Measurements from ENCODE around the gene COL25A1.
"Not testable (repeated sequence)": the region's sequence is repeated elsewhere in the genome, so short reads cannot be mapped to it uniquely, and the experiment has no call there.

The COL25A1 gene

DNA sequence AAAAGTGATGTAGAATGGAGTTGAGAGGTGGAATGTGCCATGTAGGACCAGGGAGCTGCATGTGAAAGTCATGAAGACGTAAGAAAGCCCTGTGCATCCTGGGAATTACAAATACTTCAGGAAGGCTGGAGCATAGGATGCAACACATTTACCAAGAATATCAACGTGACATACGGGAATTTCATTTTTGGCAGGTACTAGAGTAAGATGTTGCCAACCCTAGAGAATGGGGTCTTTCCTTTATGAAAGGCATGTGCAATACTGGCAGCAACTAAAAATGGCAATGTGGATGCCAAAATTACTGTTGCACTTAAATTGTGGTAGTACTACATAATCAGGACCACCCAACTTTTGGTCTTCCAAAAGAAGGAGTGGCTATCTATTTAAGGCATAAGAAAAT, 188.0 kb downstream of the COL25A1 start:
- CTCF ChIA-PET, result no interaction called here
- POLR2A ChIA-PET, result no interaction called here
- DNase-seq (ENCODE audit: extremely low spot score), result no peak
- no peak for TF ChIP-seq FOXA1 (IDR thresholded peaks at IDR 0.05)
- no peak for TF ChIP-seq FOXM1 (IDR thresholded peaks at IDR 0.05; ENCODE audit: borderline replicate concordance)
- TF ChIP-seq ARNT (IDR thresholded peaks at IDR 0.05), result no peak
- no peak for TF ChIP-seq BHLHE40 (IDR thresholded peaks at IDR 0.05; ENCODE audit: borderline replicate concordance)
- TF ChIP-seq FOXK2 (IDR thresholded peaks at IDR 0.05), result no peak
- TF ChIP-seq L3MBTL2 (conservative IDR thresholded peaks at IDR 0.05), result no peak
- TF ChIP-seq CTBP1 (IDR thresholded peaks at IDR 0.05; ENCODE audit: borderline replicate concordance), result no peak
- no peak for TF ChIP-seq ZNF384 (IDR thresholded peaks at IDR 0.05)
- TF ChIP-seq LEF1 (IDR thresholded peaks at IDR 0.05; ENCODE audit: borderline replicate concordance), result no peak
- TF ChIP-seq SUZ12 (IDR thresholded peaks at IDR 0.05), result no peak
- TF ChIP-seq HDGF (IDR thresholded peaks at IDR 0.05; ENCODE audit: borderline replicate concordance), result no peak
- no peak for TF ChIP-seq SP1 (IDR thresholded peaks at IDR 0.05)

GRCh38 chr4:109113521-109113920, 188.9 kb downstream of the COL25A1 start:
- no peak for DNase-seq (ENCODE audit: extremely low spot score)
- ChIA-PET CTCF (no interaction called here), POLR2A (no interaction called here)
- TF ChIP-seq LEF1 (IDR thresholded peaks at IDR 0.05; ENCODE audit: borderline replicate concordance), result no peak
- no peak for TF ChIP-seq BHLHE40 (IDR thresholded peaks at IDR 0.05; ENCODE audit: borderline replicate concordance)
- no peak for TF ChIP-seq CTBP1 (IDR thresholded peaks at IDR 0.05; ENCODE audit: borderline replicate concordance)
- no peak for TF ChIP-seq FOXK2 (IDR thresholded peaks at IDR 0.05)
- no peak for TF ChIP-seq ZNF384 (IDR thresholded peaks at IDR 0.05)
- TF ChIP-seq TARDBP (IDR thresholded peaks at IDR 0.05), result no peak
- no peak for TF ChIP-seq FOXA1 (IDR thresholded peaks at IDR 0.05)
- no peak for TF ChIP-seq HDGF (IDR thresholded peaks at IDR 0.05; ENCODE audit: borderline replicate concordance)
- no peak for TF ChIP-seq NFRKB (IDR thresholded peaks at IDR 0.05)
- no peak for TF ChIP-seq FOXM1 (IDR thresholded peaks at IDR 0.05; ENCODE audit: borderline replicate concordance)

- ChIA-PET CTCF (no interaction called here), POLR2A (no interaction called here)
- DNase-seq (ENCODE audit: extremely low spot score), result no peak
- TF ChIP-seq FOXM1 (IDR thresholded peaks at IDR 0.05; ENCODE audit: borderline replicate concordance) (no peak), ELF4 (IDR thresholded peaks at IDR 0.05) (no peak), ZNF384 (IDR thresholded peaks at IDR 0.05) (no peak), TARDBP (IDR thresholded peaks at IDR 0.05) (no peak), CTBP1 (IDR thresholded peaks at IDR 0.05; ENCODE audit: borderline replicate concordance) (no peak), FOXK2 (IDR thresholded peaks at IDR 0.05) (no peak), ARNT (IDR thresholded peaks at IDR 0.05) (no peak), SP1 (IDR thresholded peaks at IDR 0.05) (no peak), L3MBTL2 (conservative IDR thresholded peaks at IDR 0.05) (no peak), HDGF (IDR thresholded peaks at IDR 0.05; ENCODE audit: borderline replicate concordance) (no peak), FOXA1 (IDR thresholded peaks at IDR 0.05) (no peak), LEF1 (IDR thresholded peaks at IDR 0.05; ENCODE audit: borderline replicate concordance) (no peak), BHLHE40 (IDR thresholded peaks at IDR 0.05; ENCODE audit: borderline replicate concordance) (no peak), NFRKB (IDR thresholded peaks at IDR 0.05) (no peak), SUZ12 (IDR thresholded peaks at IDR 0.05) (no peak)
- TF ChIP-seq, protein P1, sequence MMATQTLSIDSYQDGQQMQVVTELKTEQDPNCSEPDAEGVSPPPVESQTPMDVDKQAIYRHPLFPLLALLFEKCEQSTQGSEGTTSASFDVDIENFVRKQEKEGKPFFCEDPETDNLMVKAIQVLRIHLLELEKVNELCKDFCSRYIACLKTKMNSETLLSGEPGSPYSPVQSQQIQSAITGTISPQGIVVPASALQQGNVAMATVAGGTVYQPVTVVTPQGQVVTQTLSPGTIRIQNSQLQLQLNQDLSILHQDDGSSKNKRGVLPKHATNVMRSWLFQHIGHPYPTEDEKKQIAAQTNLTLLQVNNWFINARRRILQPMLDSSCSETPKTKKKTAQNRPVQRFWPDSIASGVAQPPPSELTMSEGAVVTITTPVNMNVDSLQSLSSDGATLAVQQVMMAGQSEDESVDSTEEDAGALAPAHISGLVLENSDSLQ (IDR thresholded peaks at IDR 0.05), result no peak
Measured at GRCh38 chr4:109111031-109111430, 191.4 kb downstream of the COL25A1 start.

DNA sequence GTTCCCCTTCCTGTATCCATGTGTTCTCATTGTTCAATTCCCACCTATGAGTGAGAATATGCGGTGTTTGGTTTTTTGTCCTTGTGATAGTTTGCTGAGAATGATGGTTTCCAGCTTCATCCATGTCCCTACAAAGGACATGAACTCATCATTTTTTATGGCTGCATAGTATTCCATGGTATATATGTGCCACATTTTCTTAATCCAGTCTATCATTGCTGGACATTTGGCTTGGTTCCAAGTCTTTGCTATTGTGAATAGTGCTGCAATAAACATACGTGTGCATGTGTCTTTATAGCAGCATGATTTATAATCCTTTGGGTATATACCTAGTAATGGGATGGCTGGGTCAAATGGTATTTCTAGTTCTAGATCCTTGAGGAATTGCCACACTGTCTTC, 194.2 kb downstream of the COL25A1 start:
- POLR2A ChIA-PET; CTCF ChIA-PET; DNase-seq (ENCODE audit: extremely low spot score): not testable (repeated sequence)

DNA sequence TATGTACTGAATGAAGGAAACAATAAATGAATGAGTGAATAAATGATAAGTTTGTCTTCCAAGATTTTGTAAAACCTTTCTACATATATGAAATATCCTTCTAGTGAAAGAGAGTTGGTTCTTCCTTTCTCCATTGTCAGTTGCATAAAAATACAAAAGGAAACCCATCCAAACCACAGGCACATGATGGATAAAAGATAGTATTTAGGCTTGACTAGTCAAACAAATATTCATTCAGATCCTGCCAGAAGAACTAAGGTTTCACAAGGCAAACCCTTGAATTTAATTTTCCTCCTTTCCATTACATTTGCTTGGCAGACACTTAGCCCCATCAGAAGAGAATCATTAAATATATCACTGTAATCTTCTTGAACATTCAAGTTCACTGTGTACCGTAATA, 208.4 kb downstream of the COL25A1 start:
- ChIA-PET POLR2A (no interaction called here), CTCF (no interaction called here)
- TF ChIP-seq LEF1 (IDR thresholded peaks at IDR 0.05; ENCODE audit: borderline replicate concordance) (no peak), ELF4 (IDR thresholded peaks at IDR 0.05) (no peak)
- DNase-seq (ENCODE audit: extremely low spot score), result no peak

DNA sequence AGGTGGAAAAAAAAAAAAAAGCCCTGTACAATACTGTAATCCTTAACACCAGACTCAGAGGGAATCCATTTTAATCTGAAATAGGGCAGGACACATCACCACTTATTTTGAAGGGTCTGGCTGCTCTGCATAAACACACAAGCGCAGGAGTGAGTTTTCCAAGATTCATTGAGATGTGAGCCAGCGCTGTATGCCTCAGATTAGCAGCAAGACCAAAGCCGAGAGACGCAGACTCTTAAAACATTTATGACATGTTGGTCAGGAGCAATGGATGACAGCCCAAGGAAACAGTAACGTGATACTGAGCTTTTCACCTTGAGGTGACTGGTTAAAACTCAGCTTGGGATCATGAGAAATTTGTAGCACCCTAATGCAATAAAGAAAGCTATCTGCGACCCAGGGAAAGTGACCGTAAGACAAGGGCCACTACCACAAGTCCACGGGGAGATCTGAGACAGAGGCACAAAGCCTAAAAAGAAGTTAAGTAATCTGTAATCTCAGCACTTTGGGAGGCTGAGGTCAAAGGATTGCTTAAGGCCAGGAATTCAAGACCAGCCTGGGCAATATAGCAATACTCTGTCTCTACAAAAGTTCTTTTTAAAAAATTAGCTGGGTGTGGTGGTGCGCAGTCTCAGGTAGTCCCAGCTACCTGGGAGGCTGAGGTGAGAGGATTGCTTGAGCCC, 210.6 kb downstream of the COL25A1 start:
- POLR2A ChIA-PET, result no interaction called here
- CTCF ChIA-PET, result no interaction called here
- DNase-seq (ENCODE audit: extremely low spot score), result peak; percentile 9
- TF ChIP-seq ZNF384 (IDR thresholded peaks at IDR 0.05), result 0 out of 2 replicates have a peak, but pooled peaks have one; percentile 30
- TF ChIP-seq ELF4 (IDR thresholded peaks at IDR 0.05), result no peak
- TF ChIP-seq FOXM1 (IDR thresholded peaks at IDR 0.05; ENCODE audit: borderline replicate concordance), result no peak
- no peak for TF ChIP-seq CTBP1 (IDR thresholded peaks at IDR 0.05; ENCODE audit: borderline replicate concordance)
- no peak for TF ChIP-seq L3MBTL2 (conservative IDR thresholded peaks at IDR 0.05)
- TF ChIP-seq, protein P1 (IDR thresholded peaks at IDR 0.05), result peak; percentile 47

DNA sequence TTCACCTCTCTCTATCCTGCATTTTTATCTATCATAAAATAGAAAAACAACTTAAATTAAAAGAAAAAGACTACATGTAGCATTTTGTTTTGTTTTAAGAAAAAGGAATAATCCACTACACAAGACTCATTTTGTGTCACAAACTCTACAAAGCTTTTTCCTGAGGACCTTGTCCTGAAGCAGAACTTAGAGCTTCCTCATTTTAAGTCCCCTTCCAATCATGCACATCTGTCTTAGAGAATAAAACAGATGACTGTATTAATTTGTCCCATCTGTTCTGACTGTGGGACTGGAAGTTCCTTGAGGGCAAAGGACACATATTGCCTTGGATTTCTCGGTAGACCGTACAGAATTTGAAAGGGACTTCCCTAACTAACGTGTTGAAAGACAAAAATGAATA, 218.5 kb downstream of the COL25A1 start:
- TF ChIP-seq ELF4 (IDR thresholded peaks at IDR 0.05) (no peak), TARDBP (IDR thresholded peaks at IDR 0.05) (no peak), BHLHE40 (IDR thresholded peaks at IDR 0.05; ENCODE audit: borderline replicate concordance) (no peak), FOXA1 (IDR thresholded peaks at IDR 0.05) (no peak), ARNT (IDR thresholded peaks at IDR 0.05) (no peak), L3MBTL2 (conservative IDR thresholded peaks at IDR 0.05) (no peak), FOXK2 (IDR thresholded peaks at IDR 0.05) (no peak), NFRKB (IDR thresholded peaks at IDR 0.05) (no peak), FOXM1 (IDR thresholded peaks at IDR 0.05; ENCODE audit: borderline replicate concordance) (no peak), SUZ12 (IDR thresholded peaks at IDR 0.05) (no peak), SP1 (IDR thresholded peaks at IDR 0.05) (no peak), ZNF384 (IDR thresholded peaks at IDR 0.05) (no peak), LEF1 (IDR thresholded peaks at IDR 0.05; ENCODE audit: borderline replicate concordance) (no peak), HDGF (IDR thresholded peaks at IDR 0.05; ENCODE audit: borderline replicate concordance) (no peak), CTBP1 (IDR thresholded peaks at IDR 0.05; ENCODE audit: borderline replicate concordance) (no peak)
- TF ChIP-seq, protein P1 (IDR thresholded peaks at IDR 0.05), result no peak
- DNase-seq (ENCODE audit: extremely low spot score), result no peak
- ChIA-PET POLR2A (no interaction called here), CTCF (interaction anchor here (1.3 kb wide), 1 partner anchor 322 kb away, joined by 4 read pairs; no protein-coding TSS in a partner anchor)
